GM19328 (cell line): ENCODE results near the gene CHID1.

Source experiments
- ATAC-seq: cut with Tn5 transposase; IDR thresholded peaks from one replicate; pipeline ENCODE4 v1.9.1; 2021; ENCODE audit warnings: mild to moderate bottlenecking, moderate library complexity; ENCODE audit not compliant: unreplicated experiment

Gene CHID1

GRCh38 chr11:933142-933851 lies 22.7 kb upstream of the CHID1 start:
- ATAC-seq: no peak

- no peak for ATAC-seq
Measured at GRCh38 chr11:932435-932834, 21.8 kb upstream of the CHID1 start.

- ATAC-seq: no peak
Measured at GRCh38 chr11:931385-931784, 20.8 kb upstream of the CHID1 start.

GRCh38 chr11:929405-929804 lies 18.8 kb upstream of the CHID1 start:
- ATAC-seq: no peak

- ATAC-seq: no peak
Measured at GRCh38 chr11:928786-929185, 18.2 kb upstream of the CHID1 start.

- ATAC-seq: no peak
Measured at GRCh38 chr11:927871-928270, 17.3 kb upstream of the CHID1 start.

- ATAC-seq: no peak
Measured at GRCh38 chr11:926341-926916, 15.8 kb upstream of the CHID1 start.

GRCh38 chr11:925496-926301 lies 15.1 kb upstream of the CHID1 start, which contains the start of gene AP2A2:
Gene AP2A2, plus strand, starts transcription at chr11:925870. Its CDS starts 152 bp downstream, at chr11:926022.
- peak; percentile 77 for ATAC-seq

- ATAC-seq: no peak
Measured at GRCh38 chr11:925158-925495, 14.5 kb upstream of the CHID1 start.

- no peak for ATAC-seq
Measured at GRCh38 chr11:924406-925157, 14.0 kb upstream of the CHID1 start.

GRCh38 chr11:923691-924405 lies 13.2 kb upstream of the CHID1 start:
- ATAC-seq: no peak

GRCh38 chr11:921921-922678 lies 11.5 kb upstream of the CHID1 start:
- no peak for ATAC-seq

- no peak for ATAC-seq
Measured at GRCh38 chr11:917426-917825, 6.8 kb upstream of the CHID1 start.

GRCh38 chr11:914747-915501 lies 4.3 kb upstream of the CHID1 start:
- ATAC-seq: no peak

- no peak for ATAC-seq
Measured at GRCh38 chr11:914204-914603, 3.6 kb upstream of the CHID1 start.

- no peak for ATAC-seq
Measured at GRCh38 chr11:913043-913442, 2.4 kb upstream of the CHID1 start.

- no peak for ATAC-seq
Measured at GRCh38 chr11:912266-912665, 1.7 kb upstream of the CHID1 start.

GRCh38 chr11:911890-912219 lies 1.2 kb upstream of the CHID1 start:
- ATAC-seq: no peak
